ENCODE measurements around the gene SRGAP3. TPM values are rescaled to one million over a fixed set of nuclear protein-coding genes. Genes with fewer than 3 reads are reported as not detected.

The SRGAP3 gene
- total RNA-seq, 1 experiment from 2014 or later: 5.3 TPM

DNA sequence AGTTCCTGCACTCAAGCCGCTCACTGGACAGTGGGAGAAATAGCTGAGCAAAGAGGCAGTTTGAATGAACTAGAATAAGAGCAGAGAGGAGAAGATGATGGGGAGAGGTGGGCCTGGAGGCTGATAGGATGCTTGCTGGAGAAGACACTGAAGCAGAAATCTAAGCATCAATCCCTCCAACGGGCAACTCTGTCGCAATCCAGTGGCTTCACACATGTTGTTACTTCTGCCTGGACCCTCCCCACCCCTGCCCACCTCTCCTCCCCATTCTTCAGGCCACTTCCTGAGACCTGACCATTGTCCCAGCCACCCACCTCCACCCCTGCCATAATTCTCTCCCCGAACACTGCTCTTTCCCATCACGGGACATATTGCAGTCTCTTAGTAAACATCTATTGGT lies 76.0 kb downstream of the SRGAP3 start:
- Histone ChIP-seq H3K27me3 (ENCODE audit: control insufficient read depth, insufficient read depth, low read length) (no peaks in the 10 kb centered on the region), H3K36me3 (replicated peaks; ENCODE audit: control insufficient read depth, insufficient read depth, low read length) (no peaks in the 10 kb centered on the region), H3K4me3 (ENCODE audit: insufficient read depth, low read depth, low read length) (no peak overlapping the region)
- DNase-seq: no peak

DNA sequence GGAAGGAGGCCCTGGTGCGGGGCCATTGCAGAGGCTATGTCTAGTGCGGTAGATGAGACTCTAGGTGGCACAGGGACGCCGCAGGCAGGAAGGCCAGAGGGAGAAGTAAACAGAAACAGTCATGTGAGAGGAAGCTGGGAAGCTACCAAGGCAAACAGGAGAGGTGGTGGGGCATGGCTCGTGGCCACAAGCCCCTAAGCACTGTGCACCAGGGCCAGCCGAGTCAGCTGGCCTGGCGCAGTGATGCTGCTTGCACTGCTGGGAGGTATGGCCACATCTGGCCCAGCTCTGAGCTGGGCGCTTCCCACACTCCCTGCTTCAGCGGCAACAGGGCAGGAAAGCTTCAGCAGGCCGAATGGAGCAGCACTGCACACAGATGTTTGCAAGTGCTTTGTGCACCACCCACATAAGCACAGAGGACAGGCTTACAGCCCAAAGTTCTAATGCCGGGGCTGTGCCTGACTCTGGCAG lies 76.6 kb downstream of the SRGAP3 start:
- Histone ChIP-seq H3K27me3 (ENCODE audit: control insufficient read depth, insufficient read depth, low read length) (no peaks in the 10 kb centered on the region), H3K36me3 (replicated peaks; ENCODE audit: control insufficient read depth, insufficient read depth, low read length) (no peaks in the 10 kb centered on the region), H3K4me3 (ENCODE audit: insufficient read depth, low read depth, low read length) (no peak overlapping the region)
- no peak for DNase-seq

DNA sequence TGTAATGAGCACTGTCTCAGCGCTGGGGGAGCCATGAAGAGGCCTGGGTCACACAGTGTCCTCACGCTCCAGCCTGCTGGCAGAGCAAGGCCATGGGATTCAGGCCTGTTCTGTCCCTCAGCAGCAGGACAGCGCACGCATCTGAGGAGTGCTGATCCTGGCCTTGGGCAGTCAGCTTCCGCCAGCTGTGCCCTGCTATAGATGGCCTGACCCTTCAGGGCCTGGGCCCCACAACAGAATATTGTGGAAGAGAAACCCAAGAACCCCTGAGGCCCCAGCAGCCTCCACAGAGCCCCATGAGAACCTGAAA lies 78.6 kb downstream of the SRGAP3 start:
- no peaks in the 10 kb centered on the region for H3K27me3 ChIP-seq (ENCODE audit: control insufficient read depth, insufficient read depth, low read length)
- no peaks in the 10 kb centered on the region for H3K36me3 ChIP-seq (replicated peaks; ENCODE audit: control insufficient read depth, insufficient read depth, low read length)
- DNase-seq: no peak
- H3K4me3 ChIP-seq (ENCODE audit: insufficient read depth, low read depth, low read length): no peak overlapping the region

DNA sequence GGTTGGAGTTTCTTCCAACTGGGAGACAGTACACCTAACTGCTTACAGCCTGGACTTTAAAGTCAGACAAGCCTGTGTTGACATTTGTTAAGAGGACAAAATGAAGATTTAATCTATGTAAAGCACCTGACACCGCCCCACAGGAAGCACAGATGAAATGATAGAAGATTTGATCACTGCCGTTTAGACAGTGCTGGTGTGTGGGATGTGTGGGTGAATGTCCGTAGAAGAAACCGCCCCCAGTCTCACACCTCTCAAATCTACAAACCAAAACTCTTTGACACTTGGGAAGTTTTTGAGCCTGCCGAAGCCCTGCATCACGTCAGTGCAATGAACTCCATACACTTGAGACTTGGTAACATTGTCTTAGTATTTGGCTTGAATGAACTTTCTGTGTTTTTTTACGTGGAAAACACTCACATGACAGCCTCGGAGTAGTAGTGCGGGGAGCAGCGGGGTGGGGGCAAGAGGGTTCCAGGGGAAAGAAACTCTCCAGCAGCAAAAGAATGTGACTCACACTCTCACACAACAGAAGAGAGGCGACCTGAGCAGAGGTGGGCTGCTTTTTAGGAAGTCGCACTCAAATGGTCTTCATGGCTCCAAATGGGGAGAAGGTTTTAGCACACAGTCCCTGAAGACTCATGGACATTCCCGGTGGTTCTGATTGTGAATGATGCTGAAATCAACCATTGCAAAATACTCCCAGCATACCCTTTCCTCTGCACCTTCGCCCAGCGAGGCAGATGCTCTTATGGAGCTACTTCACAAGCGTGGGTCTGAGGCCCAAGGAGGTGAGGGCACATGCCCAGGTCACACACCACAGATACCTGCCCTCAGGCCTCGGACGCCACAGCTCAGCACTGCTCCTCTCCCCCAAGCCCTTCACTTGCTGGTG lies 79.2 kb downstream of the SRGAP3 start:
- DNase-seq: no peak
- Histone ChIP-seq H3K4me3 (ENCODE audit: insufficient read depth, low read depth, low read length) (no peak overlapping the region), H3K27me3 (ENCODE audit: control insufficient read depth, insufficient read depth, low read length) (no peaks in the 10 kb centered on the region), H3K36me3 (replicated peaks; ENCODE audit: control insufficient read depth, insufficient read depth, low read length) (no peaks in the 10 kb centered on the region)

DNA sequence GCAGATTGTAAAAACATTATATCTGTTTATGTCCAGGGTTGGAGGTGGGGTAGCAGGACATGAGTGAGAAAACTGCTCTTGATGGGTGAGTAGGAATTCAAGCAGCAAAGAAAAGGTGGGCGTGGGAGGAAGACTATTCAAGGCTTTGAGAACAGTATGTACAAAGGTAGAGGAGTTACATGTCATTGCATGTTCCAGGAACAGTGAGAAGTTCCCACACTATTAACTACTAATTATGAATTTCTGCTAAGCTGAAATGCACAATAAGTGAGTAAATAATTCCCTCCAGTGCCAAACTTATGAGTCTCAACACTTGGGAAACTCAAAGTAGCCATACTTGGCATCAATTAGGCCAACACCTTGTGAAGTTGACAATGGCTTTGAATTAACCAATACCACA lies 80.1 kb downstream of the SRGAP3 start:
- Histone ChIP-seq H3K4me3 (ENCODE audit: insufficient read depth, low read depth, low read length) (no peak overlapping the region), H3K27me3 (ENCODE audit: control insufficient read depth, insufficient read depth, low read length) (no peaks in the 10 kb centered on the region), H3K36me3 (replicated peaks; ENCODE audit: control insufficient read depth, insufficient read depth, low read length) (no peaks in the 10 kb centered on the region)
- DNase-seq: no peak

DNA sequence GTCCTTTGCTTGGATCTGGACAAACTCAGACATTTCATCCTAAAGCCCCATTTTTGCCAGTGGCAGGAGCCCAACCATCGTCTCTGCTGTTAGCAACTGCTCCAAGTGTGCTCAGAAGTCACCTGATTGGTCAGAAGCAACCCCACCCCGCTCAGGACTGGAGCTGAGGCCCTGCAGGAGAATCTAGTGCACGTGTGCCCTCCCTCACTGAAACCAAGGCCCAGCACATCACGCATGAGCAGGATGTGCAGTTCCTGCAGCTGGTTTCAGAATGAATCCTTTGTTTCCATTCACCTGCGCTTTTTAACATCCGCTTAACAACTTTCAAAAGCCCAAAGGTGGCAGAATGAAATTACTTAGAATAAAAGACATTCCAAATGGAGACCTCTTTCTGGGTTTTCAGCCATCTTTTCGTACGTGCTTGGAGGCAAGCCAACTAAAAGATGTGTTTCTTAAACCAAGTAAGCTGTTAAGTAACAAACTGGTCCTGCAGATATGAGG lies 81.2 kb downstream of the SRGAP3 start:
- peak; percentile 81 for DNase-seq

DNA sequence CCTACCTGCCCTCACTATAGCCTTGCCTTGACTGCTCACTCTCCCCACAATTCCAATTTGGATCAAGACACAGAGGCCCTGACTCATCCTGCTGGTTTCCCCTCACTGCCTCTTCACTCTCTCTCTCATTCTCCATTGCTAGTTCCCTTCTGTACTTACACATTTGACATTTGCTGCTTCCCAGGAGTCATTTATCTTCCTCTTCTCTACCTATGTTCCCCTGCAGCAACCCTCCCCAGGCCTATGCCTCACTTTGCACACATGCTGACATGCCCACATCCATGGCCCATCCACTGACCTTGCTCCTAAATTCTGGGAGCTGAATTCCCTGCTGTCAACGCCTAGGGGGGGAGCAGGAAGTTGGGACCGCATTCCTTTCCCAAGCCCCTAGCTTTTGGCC lies 82.2 kb downstream of the SRGAP3 start:
- Histone ChIP-seq H3K4me3 (ENCODE audit: insufficient read depth, low read depth, low read length) (no peak overlapping the region), H3K36me3 (replicated peaks; ENCODE audit: control insufficient read depth, insufficient read depth, low read length) (no peaks in the 10 kb centered on the region), H3K27me3 (ENCODE audit: control insufficient read depth, insufficient read depth, low read length) (no peaks in the 10 kb centered on the region)
- DNase-seq: no peak

More for the DNA sequence above, 81.2 kb downstream of the SRGAP3 start:
- no peak overlapping the region for H3K4me3 ChIP-seq (ENCODE audit: insufficient read depth, low read depth, low read length)
- no peaks in the 10 kb centered on the region for H3K27me3 ChIP-seq (ENCODE audit: control insufficient read depth, insufficient read depth, low read length)
- no peaks in the 10 kb centered on the region for H3K36me3 ChIP-seq (replicated peaks; ENCODE audit: control insufficient read depth, insufficient read depth, low read length)

DNA sequence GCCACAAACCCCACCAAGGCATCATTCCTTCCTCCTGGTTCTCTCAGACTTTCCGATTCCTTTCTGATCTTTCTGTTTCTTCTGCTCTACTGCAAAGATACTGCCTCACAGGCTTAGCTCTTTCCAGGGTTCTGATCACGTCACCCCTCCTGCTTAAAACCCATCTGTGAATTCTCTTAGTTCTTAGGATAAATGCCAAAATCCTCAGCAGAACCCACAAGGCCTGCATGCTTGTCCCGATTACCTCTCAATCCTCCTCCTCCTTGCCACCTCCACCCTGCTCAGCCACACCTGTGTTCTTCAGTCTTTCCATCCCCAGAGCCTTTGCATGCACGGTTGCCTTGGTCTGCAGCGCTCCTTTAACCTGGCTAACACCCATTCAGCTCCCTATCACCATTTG lies 84.0 kb downstream of the SRGAP3 start:
- Histone ChIP-seq H3K27me3 (ENCODE audit: control insufficient read depth, insufficient read depth, low read length) (no peaks in the 10 kb centered on the region), H3K4me3 (ENCODE audit: insufficient read depth, low read depth, low read length) (no peak overlapping the region), H3K36me3 (replicated peaks; ENCODE audit: control insufficient read depth, insufficient read depth, low read length) (no peaks in the 10 kb centered on the region)
- no peak for DNase-seq

DNA sequence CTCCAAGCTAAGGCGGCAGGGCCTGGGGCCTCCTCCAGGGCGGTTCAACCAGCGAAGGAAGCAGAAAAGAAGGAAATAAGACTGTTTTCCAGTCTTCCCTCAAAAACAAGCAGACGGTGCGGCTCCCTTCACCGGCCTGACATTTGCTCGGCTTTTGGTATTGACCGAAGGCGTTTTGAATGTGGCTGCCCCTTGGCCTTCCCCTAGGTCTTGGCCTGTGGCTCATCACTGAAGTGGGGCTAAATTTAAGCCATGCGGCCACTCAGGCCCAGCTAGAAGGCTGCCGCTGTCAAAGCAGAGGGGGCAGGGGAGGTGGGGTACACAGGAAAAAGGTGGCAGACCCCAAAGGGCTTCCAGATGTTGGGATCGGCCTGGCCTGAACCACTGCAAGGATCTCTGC lies 86.2 kb downstream of the SRGAP3 start:
- H3K36me3 ChIP-seq (replicated peaks; ENCODE audit: control insufficient read depth, insufficient read depth, low read length): no peaks in the 10 kb centered on the region
- H3K27me3 ChIP-seq (ENCODE audit: control insufficient read depth, insufficient read depth, low read length): no peaks in the 10 kb centered on the region
- no peak overlapping the region for H3K4me3 ChIP-seq (ENCODE audit: insufficient read depth, low read depth, low read length)
- DNase-seq: no peak

DNA sequence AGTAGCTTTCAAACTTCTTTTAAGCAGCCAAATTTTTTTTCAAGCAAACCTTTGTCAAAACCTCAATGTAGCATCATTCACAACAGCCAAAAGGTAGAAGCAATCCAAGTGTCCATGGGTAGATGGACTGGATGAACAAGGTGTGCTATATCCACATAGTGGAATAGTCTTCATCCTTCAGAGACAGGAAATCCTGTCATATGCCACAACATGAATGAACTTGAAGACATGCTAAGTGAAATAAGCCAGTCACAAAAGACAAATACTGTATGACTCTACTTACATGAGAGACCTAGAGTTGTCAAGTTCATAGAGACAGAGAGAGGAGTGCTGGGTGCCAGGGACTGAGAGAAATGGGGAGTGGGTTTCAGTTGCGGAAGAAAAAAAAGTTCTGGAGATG lies 87.6 kb downstream of the SRGAP3 start:
- no peak for DNase-seq
- Histone ChIP-seq H3K4me3 (ENCODE audit: insufficient read depth, low read depth, low read length) (no peak overlapping the region), H3K27me3 (ENCODE audit: control insufficient read depth, insufficient read depth, low read length) (no peaks in the 10 kb centered on the region), H3K36me3 (replicated peaks; ENCODE audit: control insufficient read depth, insufficient read depth, low read length) (no peaks in the 10 kb centered on the region)

DNA sequence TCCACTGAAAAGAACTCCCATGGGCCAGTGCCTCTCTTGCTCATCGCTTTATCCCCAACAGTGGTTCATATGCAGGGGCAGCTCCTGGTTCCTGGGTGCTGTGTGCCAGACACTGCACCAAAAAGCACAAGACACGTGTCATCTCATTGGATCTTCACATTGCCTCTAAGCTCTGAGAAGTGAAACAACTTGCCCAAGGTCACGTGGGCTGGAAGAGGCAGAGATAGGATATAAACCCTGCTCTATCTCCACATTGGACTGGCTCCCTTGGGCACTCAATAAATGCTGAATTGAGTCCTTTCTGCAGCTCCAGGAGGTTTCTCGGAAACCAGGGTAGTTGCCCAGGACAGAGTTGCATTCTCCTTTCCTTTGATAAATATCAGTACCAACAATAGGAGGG lies 88.1 kb downstream of the SRGAP3 start:
- Histone ChIP-seq H3K27me3 (ENCODE audit: control insufficient read depth, insufficient read depth, low read length) (no peaks in the 10 kb centered on the region), H3K36me3 (replicated peaks; ENCODE audit: control insufficient read depth, insufficient read depth, low read length) (no peaks in the 10 kb centered on the region)

DNA sequence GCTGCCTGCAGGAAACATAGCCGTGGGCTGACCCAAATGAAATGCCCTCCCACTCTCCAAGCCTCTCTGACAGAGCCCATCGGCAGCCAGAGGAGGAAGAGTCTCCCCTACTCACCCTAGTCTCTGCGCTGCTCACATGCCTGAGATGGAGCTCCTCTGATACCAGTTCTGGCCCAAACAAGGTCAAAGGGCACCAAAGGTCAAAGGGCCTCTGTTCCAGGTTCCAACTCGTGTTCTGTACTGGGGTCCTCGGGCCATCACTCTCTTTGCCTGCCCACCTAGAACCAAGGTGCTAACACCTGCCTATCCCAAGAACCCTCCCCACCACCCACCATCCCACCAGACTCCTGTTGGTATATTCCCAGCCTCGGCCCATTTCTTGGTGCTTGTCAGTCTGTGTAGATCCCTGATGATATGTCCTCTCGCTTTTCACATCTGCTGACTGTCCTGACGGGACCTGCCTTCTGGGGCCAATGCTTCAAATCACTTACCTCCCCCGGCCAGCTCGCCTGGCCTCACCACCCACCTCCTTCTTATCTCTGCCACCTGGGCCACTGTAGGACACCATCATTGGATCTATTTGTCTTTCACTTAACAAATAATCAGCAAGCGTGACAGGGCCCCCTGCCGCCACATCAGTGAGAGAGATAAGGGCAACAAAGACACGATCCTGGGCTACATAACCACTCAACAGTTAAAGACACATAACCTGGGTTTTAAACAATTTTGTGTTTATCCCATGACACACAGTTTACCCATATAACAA lies 90.4 kb downstream of the SRGAP3 start:
- H3K27me3 ChIP-seq (ENCODE audit: control insufficient read depth, insufficient read depth, low read length): no peaks in the 10 kb centered on the region
- no peak overlapping the region for H3K4me3 ChIP-seq (ENCODE audit: insufficient read depth, low read depth, low read length)
- H3K36me3 ChIP-seq (replicated peaks; ENCODE audit: control insufficient read depth, insufficient read depth, low read length): no peaks in the 10 kb centered on the region
- no peak for DNase-seq

More for the DNA sequence above, 88.1 kb downstream of the SRGAP3 start:
- no peak for DNase-seq
- H3K4me3 ChIP-seq (ENCODE audit: insufficient read depth, low read depth, low read length): no peak overlapping the region

DNA sequence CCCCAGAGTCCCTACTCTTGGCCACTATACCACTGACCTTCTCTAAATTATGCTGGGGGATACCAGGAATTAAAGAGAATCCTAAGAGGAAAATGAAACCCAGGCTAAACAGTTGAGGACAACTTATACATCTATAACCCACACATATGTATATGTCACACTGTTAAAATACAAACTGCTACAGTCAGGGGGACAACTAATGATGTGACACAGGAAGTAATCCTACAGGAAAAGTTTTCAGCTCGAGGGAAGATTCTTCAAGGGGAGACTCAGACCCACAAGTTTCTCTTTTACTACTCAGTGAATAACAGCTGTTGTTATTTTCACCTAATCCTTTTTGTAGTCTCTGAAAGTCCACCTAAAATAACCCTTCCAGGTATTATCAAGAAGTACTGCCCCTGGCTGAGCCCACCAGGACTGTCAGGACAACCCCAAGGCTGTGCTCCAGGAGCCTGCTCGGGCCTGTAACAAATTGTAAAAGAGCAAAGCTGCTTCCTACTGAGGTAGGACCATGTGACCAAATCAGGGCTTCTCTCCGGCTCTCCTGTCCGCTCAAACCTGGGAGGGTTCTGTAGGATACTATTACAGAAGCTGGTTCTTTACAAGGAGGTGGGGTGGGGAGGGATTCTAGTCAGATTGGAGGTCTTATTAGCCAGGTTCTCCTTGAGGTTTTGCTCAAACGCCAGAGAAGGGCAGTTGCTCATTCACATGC lies 91.6 kb downstream of the SRGAP3 start:
- no peak overlapping the region for H3K4me3 ChIP-seq (ENCODE audit: insufficient read depth, low read depth, low read length)
- no peak for DNase-seq
- H3K27me3 ChIP-seq (ENCODE audit: control insufficient read depth, insufficient read depth, low read length): no peaks in the 10 kb centered on the region
- no peaks in the 10 kb centered on the region for H3K36me3 ChIP-seq (replicated peaks; ENCODE audit: control insufficient read depth, insufficient read depth, low read length)

DNA sequence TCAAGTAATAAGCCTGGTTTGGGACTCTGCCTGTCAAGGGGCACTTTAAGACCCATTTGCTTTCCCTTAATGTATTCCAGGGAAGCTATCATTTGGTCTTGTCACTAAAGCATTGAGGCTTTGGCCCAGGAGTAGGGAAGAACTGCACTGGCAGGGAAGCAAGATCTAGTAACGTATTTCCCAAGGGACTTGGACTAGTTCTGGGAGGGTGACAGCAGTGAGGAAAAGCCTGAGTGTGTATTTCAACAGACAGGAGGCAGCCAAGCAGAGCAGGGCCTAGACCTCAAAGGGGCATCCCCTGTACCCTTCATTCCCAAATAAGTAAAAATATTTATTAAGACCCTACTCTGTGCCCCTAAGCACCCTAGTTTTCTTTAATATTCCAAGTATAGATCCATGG lies 92.8 kb downstream of the SRGAP3 start:
- no peak for DNase-seq
- Histone ChIP-seq H3K4me3 (ENCODE audit: insufficient read depth, low read depth, low read length) (no peak overlapping the region), H3K36me3 (replicated peaks; ENCODE audit: control insufficient read depth, insufficient read depth, low read length) (no peaks in the 10 kb centered on the region), H3K27me3 (ENCODE audit: control insufficient read depth, insufficient read depth, low read length) (no peaks in the 10 kb centered on the region)

Measured in H7 (cell line).